Fibroblast of the aortic adventitia (primary cell): ENCODE measurements around the gene PRMT3. TPM values are rescaled to one million over a fixed set of nuclear protein-coding genes. Genes with fewer than 3 reads are reported as not detected.

Experiments
- DNase-seq: peaks from one replicate; pipeline ENCODE4 v3.0.0-alpha.2; 2010; ENCODE audit warnings: low read depth
- H3K4me3 ChIP-seq: 2 replicates; pipeline ENCODE4 v1.5.1; 2011; ENCODE audit warnings: low read depth, mild to moderate bottlenecking, control low read depth, low read length, moderate library complexity
- total RNA-seq: library from RNA; depleted of rRNA; stranded (reverse); fragments of >200 nt; gene quantifications from 2 replicates; pipeline ENCODE4 v1.2.3, GENCODE V29; 2012; ENCODE audit warnings: low replicate concordance
- TF ChIP-seq, protein P1 (sequence below): IDR thresholded peaks from 2 replicates; pipeline ENCODE4 v1.5.1; 2011; ENCODE audit warnings: mild to moderate bottlenecking, low read length, control low read depth, inconsistent platforms; ENCODE audit not compliant: insufficient read depth

Gene PRMT3
- total RNA-seq, 1 donor, result 17.3 TPM

DNA sequence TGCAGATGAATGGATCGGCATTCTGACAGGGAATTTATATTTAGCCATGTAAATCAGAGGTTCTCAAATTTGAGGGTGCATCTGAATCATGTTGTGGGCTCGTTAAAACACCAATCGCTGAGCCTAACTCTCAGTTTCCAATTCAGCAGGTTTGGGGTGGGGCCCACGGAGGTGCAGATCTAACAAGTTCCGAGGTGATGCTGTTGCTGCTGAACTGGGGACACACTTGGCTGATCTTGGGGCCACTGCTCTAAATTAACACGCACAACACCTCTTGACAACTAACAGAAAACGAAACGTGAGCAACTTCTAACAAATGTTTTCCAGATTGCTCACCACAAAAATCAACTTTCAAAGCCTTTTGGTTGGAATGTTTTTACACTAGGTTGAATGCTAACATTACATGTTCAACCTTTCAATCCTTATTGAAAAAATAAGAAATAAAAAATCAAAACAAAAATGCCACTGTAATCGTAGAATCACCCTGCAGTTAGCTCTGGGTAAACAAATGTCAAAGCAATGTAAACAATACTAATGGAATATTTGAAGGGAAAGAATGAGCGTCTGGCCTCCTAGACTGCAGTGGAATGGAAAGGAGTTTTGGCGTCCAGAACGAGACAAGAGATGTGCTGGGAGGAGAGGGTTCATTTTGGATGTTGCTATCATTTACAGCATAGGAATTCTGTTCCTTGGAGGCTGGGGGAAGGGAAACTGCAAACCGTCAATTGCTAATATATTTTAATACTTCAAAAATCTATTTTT is 143.6 kb downstream of the PRMT3 start:
- DNase-seq, result no peak
- no peak overlapping the region for H3K4me3 ChIP-seq
- TF ChIP-seq, protein P1, sequence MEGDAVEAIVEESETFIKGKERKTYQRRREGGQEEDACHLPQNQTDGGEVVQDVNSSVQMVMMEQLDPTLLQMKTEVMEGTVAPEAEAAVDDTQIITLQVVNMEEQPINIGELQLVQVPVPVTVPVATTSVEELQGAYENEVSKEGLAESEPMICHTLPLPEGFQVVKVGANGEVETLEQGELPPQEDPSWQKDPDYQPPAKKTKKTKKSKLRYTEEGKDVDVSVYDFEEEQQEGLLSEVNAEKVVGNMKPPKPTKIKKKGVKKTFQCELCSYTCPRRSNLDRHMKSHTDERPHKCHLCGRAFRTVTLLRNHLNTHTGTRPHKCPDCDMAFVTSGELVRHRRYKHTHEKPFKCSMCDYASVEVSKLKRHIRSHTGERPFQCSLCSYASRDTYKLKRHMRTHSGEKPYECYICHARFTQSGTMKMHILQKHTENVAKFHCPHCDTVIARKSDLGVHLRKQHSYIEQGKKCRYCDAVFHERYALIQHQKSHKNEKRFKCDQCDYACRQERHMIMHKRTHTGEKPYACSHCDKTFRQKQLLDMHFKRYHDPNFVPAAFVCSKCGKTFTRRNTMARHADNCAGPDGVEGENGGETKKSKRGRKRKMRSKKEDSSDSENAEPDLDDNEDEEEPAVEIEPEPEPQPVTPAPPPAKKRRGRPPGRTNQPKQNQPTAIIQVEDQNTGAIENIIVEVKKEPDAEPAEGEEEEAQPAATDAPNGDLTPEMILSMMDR, result no peak

DNA sequence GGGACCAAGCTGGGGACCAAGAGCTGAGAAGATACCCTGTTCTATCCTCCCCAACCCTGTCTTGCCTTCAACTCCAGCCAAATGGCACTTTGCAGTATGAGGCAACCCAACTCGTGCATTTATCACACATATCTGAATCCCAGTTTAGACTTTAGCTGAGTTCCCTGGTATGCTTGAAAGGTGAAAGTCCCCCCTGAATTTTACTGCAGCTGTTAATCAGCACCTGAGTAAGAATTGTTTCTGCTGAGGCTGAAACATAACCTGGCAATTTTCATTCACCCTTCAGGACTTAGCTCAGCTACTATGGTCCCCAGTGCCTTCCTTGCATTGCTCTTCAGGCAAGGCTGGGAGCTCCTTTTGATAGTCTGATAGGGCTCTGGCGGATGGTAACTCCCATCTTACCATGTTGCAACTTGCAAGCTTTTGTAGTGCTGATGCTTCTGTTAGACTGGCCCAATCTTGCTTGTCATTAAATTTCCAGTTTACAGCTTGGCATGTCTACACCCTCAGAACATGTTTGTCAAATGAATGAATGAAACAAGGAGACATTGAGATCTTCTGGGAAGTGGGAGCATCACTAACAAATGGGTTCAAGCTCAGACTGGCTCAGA is 147.9 kb downstream of the PRMT3 start:
- H3K4me3 ChIP-seq, result no peak overlapping the region
- no peak for DNase-seq
- TF ChIP-seq, protein P1, result no peak

DNA sequence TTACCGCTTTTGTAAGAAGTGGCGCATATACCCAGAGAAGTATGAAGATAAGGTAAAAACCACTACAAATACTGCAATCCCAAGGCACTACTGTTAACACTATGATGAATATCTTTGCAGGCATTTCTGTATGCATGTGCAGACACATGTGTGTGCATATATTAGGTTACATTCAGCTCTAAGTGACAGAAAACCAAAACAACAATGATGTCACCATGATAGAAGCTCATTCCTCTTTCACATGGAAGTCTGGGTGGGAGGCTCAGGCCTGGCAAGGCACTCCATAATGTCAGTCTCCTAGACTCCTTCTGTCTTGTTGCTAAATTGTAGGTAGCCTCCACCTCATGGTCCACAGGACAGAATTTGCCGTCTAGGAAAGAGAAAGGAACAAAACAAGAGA is 148.8 kb downstream of the PRMT3 start:
- no peak overlapping the region for H3K4me3 ChIP-seq
- no peak for DNase-seq
- TF ChIP-seq, protein P1, result no peak

DNA sequence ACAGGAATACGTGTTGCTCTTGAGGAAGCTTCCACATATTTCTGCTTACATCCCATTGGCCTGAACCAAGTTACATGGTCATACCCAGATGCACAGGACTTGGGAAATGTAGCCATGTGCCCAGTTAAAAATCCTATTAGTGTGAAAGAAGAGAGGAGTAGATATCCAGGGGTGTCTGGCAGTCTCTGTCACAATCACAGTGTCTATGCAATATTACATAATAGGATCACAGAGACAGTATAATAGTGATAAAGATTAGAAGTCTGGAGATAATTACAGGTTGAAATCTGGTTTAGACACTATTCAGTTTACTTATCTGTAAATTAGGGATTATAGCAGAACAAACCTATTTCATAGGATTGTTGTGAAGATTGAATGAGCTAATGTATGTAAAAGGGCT is 149.3 kb downstream of the PRMT3 start:
- DNase-seq, result no peak
- TF ChIP-seq, protein P1, result no peak
- no peak overlapping the region for H3K4me3 ChIP-seq

DNA sequence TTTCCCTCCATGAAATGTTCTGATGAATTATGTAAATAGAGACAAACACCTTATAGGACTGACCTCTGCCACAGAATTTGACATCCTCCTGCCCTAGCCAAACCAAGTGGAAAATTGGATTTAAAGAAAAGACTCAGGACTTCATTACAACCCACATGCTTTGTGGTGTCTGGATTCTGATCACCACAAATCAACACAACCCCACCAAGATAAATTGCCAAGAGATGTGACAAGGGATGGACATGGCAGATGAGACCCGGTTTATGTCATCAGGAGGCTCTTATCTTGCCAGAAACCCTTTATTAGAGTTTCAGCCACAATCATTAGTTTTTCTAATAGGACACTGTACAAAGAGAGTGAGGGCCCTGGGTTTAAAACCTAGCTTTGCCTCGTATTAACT is 154.0 kb downstream of the PRMT3 start:
- TF ChIP-seq, protein P1, result no peak
- no peak overlapping the region for H3K4me3 ChIP-seq
- DNase-seq, result no peak

DNA sequence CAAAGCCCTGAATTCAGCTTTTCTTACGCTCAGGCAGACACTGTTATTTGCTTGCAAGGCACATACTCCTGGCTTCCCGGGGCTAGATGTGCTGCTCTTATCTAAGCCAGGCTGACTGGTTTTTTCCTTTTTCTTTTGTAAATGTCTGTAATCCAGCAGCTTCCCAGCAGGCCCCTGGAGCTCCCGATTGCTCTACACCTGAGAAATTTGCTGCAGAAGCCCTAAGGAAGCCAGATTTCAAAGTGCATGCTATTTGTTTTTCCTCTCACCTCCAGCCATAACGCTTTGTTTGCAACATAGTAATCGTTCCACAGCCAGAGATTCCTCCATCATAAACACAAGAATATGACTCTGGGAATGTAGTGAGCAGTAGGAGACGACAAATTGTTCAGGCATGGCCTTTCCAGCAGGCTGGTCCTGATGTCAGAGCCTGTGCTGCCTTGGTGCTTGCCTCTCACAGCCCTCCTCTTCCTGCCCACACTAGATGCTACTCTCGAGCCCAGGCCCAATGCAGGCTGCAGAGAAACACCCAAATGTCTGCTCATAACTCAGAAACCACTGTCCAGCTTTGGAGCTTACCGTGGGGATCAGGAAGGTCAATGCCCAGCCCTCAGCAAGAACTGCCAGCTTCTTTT is 157.2 kb downstream of the PRMT3 start:
- no peak for DNase-seq
- H3K4me3 ChIP-seq, result no peak overlapping the region
- TF ChIP-seq, protein P1, result no peak
